ENCODE measurements around the gene THSD8.

THSD8 gene

GRCh38 chr19:12838182-12838885 lies 36.5 kb downstream of the THSD8 start, which contains the start of gene MAST1 (continued):
- peak; percentile 63 for TF ChIP-seq ZBTB26 (tag by site-specific recombination; optimal IDR thresholded peaks at IDR 0.05)

GRCh38 chr19:12838886-12839756 lies 37.3 kb downstream of the THSD8 start:
- ChIA-PET CTCF (interaction anchor here (0.7 to 1.0 kb wide), 3 partner anchors 8 to 60 kb away, joined by 4 to 13 read pairs (median 5); no protein-coding TSS in a partner anchor), POLR2A (no interaction called here)
- Histone ChIP-seq H3K4me1 (ENCODE audit: control insufficient read depth, insufficient read depth, low read length) (no peaks in the 10 kb centered on the region), H3K36me3 (ENCODE audit: control insufficient read depth in 2 of 2, insufficient read depth in 1 of 2, low read length in 2 of 2) (no peaks in the 10 kb centered on the region), H3K27ac (ENCODE audit: extremely low read depth, low read depth, low read length) (no peak overlapping the region), H3K9me3 (ENCODE audit: control insufficient read depth, insufficient read depth, low read depth, low read length) (no peaks in the 10 kb centered on the region), H3K4me3 (ENCODE audit: low read depth, low read length) (peak overlapping the region; percentile 49)
- TF ChIP-seq ZBTB10 (tag by site-specific recombination; IDR thresholded peaks at IDR 0.05) (no peak), ZNF169 (tag by site-specific recombination; IDR thresholded peaks at IDR 0.05) (no peak), ZNF324 (tag by site-specific recombination; IDR thresholded peaks at IDR 0.05) (no peak), SP7 (tag by site-specific recombination; IDR thresholded peaks at IDR 0.05) (0 out of 2 replicates have a peak, but pooled peaks have one; percentile 4), ZNF747 (tag by site-specific recombination; IDR thresholded peaks at IDR 0.05) (no peak), ZNF791 (tag by site-specific recombination; IDR thresholded peaks at IDR 0.05) (no peak), ZNF274 (IDR thresholded peaks at IDR 0.05; ENCODE audit: low read length) (no peak), ZNF274 (tag by site-specific recombination; IDR thresholded peaks at IDR 0.05; ENCODE audit: borderline replicate concordance) (no peak), ZNF433 (tag by site-specific recombination; IDR thresholded peaks at IDR 0.05; ENCODE audit: low read depth) (no peak), ZNF311 (tag by site-specific recombination; IDR thresholded peaks at IDR 0.05; ENCODE audit: borderline replicate concordance) (no peak), ZNF544 (tag by site-specific recombination; IDR thresholded peaks at IDR 0.05) (no peak), BCL6B (tag by site-specific recombination; IDR thresholded peaks at IDR 0.05) (no peak), ZNF184 (tag by site-specific recombination; IDR thresholded peaks at IDR 0.05) (no peak), ZNF571 (tag by site-specific recombination; IDR thresholded peaks at IDR 0.05) (no peak), ZEB2 (tag by site-specific recombination; IDR thresholded peaks at IDR 0.05) (0 out of 2 replicates have a peak, but pooled peaks have one; percentile 13), SP3 (tag by site-specific recombination; IDR thresholded peaks at IDR 0.05) (no peak), ZNF658 (tag by site-specific recombination; IDR thresholded peaks at IDR 0.05) (no peak), ZNF707 (tag by site-specific recombination; IDR thresholded peaks at IDR 0.05) (no peak), KLF1 (tag by site-specific recombination; IDR thresholded peaks at IDR 0.05) (no peak), KLF9 (tag by site-specific recombination; IDR thresholded peaks at IDR 0.05; ENCODE audit: low read depth) (no peak), ZNF366 (tag by site-specific recombination; conservative IDR thresholded peaks at IDR 0.05) (no peak), PRDM10 (tag by site-specific recombination; IDR thresholded peaks at IDR 0.05) (peak; percentile 37), ZNF239 (tag by site-specific recombination; IDR thresholded peaks at IDR 0.05) (no peak), ZNF248 (tag by site-specific recombination; IDR thresholded peaks at IDR 0.05) (no peak), ZNF837 (tag by site-specific recombination; IDR thresholded peaks at IDR 0.05) (no peak)
